ENCODE results near the gene CYP24A1. TPM values are rescaled to one million over a fixed set of nuclear protein-coding genes. Genes with fewer than 3 reads are reported as not detected.

CYP24A1 gene
- 10.4 TPM for total RNA-seq

DNA sequence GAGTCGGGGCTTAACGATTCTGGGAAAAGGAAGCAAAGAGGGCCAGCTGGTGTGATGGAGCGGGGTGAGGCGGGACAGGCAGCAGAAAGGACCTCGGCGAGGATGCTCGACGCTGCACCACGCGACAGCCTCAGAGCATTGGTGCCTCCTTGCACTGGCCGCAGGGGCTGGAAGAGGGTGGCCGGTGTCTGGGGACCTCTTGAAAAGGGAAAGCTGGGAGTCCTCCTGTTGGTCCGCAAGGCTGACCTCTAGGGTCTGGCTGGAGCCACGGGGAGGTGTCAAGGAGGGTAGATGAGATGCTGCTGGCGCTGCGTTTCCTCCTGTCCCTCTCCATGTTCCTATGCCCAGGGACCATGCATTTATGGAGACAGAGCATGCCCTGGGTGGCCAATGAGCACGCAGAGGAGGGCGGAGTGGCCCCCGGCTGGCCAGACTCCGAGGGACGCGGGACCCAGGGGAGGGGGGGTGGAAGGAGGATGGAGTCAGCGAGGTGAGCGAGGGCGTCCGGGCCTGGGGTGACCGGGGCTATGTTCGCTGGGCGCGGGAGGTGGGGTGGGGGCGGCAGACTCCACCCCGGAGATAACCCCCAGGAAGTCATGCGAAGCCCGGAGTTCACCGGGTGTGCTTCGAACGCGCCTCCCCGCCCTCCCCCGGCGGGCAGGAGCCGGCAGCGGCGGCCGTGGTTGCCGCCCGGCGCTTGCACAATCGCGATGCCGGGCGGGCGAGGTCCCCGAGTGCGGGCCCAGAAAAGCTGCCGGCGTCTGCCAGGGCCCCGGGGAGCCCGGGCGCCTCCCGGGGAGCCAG is at the start of gene CYP24A1:
TSS of gene CYP24A1 (minus strand) at position 334 of the 804 bp plus-strand sequence. CDS start 407 bp downstream, outside the sequence.
- DNase-seq (ENCODE audit: low spot score) = no peak

DNA sequence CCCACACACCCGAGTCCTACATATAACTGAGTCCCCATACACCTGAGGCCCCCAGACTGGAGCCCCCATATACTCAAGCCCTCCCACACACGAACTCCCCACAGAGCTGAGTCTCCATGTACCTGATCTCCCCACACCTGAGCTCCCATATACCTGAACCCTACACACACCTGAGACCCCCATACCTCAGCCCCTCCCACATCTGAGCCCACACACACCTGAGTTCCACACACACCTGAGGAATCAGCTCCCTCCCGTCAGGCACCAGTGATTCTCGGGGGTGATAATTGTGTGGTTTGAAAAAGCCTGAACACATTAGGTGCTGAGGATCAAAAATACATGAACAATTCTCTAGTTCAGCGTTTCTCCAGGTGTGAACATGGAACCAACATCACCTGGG is 49.5 kb upstream of the CYP24A1 start:
- no peak for DNase-seq (ENCODE audit: low spot score)

DNA sequence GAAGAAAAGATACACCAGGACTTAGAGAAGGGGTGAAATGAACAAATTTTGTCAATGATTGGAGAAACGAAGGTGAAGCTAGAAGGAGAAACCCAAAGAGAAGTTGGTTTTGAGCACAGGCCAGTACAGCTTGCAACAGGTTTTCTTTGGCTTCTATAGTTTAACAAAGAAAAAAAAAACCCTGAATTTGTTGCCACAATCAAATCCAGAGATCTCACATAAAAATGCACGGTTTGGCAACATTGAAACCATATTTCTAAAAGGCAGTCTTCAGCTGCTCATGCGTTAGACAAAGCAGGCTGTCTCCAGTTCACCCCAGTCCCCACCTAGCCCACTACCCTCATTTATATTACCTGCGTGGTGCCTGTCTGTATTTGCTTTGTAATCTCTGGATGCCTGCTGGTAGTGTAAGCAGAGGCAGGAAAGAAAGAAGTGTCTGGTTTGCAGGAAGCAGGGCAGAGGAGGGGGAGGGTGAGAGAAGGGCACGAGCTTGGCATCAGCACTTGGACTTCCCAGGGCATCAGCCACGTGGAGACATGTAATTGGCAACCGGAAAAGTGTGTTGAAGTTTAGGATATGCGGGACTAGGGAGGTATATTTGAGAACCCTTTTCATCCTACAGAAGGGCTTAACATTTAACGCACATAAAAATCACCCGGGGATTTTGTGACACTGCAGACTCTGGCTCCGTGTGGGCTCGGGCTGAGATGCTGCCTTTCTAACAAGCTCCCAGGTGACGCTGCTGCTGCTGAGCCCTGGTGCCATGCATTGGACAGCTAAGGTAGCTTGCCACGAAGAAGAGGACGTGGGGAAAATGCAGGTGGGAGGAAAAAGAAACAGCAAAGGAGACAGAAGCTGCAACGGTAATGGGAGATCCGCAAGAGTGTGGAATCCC is 48.5 kb upstream of the CYP24A1 start:
- no peak for DNase-seq (ENCODE audit: low spot score)

DNA sequence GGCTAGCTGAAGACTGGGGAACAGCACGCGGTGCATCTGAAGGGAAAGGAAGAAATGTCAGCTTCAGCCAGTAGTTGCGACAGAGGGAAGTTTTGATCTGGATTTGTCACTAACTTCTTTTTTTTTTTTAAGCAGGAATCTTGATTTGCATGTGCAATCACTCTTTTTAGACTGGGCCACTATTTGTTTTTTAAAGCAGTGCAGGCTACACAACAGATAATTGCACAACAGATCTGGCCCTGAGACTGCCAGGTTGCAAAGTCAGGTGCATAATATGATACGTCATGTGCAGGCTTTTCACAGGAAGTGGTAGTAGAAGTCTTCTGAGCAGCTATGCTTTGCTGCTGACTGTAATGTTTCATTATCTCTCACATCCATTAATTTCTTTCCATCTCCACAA is 47.6 kb upstream of the CYP24A1 start:
- no peak for DNase-seq (ENCODE audit: low spot score)

DNA sequence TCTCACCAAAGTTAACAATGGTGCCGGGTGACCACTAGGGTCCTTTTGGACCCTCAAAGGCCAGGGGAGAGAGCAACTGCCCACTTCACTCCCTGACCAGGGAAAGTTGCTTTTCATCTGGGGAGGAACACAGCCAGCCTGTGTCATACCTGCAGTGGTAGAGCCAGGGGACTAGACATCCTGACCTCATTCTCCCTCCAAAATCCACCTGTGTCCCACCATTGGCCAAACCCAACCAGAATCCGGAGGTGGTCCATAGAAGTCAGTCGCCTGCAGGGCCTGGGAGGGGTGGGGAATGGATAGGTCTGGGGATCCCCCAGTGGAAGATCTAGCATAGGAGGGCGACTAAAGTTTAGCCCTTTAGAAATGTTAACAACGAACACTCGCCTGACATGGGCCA is 46.9 kb upstream of the CYP24A1 start:
- DNase-seq (ENCODE audit: low spot score) = no peak

DNA sequence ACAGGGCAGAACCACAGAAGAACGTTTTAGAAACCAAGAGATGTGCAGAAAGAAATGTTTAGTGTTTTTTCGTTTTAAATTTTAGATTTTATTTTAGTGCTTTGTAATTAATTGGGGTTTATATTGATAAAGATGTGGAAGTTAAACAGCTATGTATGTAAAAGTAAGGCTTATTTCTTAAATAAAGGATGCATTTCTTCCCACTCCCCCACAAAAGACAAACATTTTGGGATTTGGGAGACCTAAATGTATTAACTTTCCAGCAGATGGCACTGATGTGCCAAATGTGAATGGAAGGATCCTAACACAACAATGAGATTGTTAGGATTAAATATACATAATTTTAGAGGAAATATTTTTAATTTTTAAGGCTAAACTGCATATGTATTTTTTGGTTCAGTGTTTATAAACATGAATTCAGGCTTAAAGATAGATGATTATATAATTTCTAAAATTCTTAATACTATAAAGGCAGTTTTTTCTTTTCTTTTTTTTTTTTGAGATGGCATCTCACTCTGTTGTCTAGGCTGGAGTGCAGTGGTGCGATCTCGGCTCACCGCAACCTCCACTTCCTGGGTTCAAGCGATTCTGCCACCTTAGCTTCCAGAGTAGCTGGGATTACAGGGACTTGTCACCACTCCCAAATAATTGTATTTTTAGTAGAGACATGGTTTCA is 46.1 kb upstream of the CYP24A1 start:
- no peak for DNase-seq (ENCODE audit: low spot score)

DNA sequence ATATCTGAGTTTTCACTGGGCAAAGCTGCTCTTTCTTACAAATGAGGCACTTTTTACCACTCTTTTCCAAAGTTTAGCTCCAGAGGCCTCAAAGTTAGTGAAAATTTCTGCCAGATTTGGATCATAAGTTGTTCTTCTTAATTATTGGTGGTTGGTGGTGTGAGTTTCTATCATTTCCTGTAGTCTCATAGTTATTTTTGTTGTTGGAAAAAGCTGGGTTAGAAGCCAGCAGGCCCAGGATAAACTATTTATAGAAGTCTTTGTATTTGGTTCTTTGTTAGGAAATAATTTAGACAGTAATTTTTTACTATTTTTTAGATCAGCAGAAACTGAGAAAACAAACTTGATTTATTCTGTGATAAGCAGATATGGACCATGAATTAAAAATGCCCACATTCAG is 44.7 kb upstream of the CYP24A1 start:
- DNase-seq (ENCODE audit: low spot score) = no peak

DNA sequence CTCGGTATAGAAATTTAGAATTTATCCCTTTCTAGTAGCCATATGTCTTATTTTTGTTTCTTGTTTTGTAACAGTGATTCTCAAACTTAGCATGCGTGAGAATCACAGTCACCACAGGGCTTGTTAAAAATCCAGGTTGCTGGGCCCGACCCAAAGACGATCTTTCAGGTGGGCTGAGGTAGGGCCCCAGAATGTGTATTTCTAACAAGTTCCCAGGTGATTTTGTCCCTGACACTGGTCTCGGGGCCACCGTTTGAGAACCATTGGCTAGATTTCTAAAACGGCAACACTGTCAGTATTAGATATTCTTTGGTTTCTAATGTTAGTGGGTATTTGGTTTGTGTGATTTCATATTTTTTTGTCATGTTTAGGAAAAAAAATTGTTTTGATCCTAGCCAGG is 44.0 kb upstream of the CYP24A1 start:
- no peak for DNase-seq (ENCODE audit: low spot score)

DNA sequence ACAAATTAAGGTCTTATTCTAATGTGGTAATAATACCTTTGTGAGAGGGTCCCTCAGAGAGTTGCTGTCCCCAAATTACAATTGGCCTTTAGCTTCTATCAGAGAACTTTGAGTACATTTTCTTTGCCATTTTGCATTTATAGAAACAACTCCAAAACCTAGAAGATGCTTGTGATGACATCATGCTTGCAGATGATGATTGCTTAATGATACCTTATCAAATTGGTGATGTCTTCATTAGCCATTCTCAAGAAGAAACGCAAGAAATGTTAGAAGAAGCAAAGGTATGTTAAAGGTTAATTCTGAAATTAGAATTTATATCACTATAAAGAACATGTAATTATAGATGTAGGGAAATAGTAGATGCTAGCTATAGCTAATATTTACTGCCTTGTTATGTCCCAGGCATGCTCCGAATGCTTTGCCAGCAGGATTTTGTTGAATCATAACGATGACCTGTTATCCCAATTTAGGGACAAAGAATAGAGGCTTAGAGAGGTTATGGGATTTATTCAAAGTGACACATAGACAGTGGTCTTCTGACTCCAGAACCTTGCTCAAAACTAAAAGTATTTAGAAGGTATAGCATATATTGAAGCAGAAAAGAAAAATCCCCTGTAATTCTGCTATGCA is 41.5 kb upstream of the CYP24A1 start:
- no peak for DNase-seq (ENCODE audit: low spot score)

DNA sequence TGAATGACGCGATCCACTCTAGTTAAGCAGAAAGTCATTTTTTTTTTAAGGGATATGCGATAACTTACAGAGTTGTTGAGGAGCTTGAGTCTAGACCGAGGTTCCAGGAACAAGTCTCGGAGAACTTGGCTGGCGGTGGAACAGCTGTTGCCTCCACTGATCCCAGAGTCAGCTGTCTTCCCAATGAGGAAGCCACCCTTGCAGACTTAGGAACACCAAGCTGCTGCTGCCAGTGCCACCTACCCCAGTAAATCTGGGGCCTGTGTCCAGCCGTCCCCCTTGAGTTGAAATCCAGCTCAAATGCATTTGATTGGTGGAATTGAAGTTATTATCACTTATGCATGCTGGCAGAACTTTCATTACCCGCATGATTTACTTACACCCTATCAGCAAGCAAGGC is 40.8 kb upstream of the CYP24A1 start:
- no peak for DNase-seq (ENCODE audit: low spot score)

DNA sequence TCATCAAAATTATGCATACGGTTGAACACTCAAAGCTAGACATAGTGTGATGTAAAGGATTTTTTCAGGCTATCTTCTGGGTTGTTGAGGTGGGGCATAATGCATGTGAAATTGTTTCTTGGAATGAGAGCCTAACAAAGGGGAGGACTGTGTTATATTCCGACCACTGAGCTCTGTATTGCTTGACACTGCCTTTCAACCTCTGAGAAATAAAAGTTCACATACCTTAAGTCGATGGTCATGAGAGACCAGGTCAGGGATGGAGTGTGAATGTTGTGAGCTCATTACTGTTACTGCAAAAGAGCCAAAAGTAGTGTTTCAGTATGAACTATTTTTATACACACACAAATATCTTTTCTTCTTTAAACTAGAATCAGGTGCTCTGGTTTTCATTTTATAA is 39.1 kb upstream of the CYP24A1 start:
- DNase-seq (ENCODE audit: low spot score) = no peak

DNA sequence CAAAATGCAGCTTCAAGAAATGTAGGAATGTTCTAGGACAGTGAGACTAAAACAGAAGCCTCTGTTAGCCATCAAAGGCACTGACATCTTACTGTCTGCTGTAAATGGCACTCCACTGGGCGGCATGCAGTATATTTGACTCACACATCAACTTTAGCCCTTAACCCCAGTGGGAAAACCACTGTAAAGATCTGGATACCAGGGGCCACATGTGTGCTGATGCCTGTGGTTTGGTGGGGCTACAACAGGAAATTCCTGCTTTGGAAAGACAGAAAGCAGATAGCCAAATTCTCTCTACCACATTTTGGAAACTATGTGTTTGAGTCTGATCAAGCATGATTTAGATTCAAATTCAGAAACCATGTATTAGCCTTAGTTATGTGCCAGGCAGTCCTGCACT is 38.4 kb upstream of the CYP24A1 start:
- no peak for DNase-seq (ENCODE audit: low spot score)

DNA sequence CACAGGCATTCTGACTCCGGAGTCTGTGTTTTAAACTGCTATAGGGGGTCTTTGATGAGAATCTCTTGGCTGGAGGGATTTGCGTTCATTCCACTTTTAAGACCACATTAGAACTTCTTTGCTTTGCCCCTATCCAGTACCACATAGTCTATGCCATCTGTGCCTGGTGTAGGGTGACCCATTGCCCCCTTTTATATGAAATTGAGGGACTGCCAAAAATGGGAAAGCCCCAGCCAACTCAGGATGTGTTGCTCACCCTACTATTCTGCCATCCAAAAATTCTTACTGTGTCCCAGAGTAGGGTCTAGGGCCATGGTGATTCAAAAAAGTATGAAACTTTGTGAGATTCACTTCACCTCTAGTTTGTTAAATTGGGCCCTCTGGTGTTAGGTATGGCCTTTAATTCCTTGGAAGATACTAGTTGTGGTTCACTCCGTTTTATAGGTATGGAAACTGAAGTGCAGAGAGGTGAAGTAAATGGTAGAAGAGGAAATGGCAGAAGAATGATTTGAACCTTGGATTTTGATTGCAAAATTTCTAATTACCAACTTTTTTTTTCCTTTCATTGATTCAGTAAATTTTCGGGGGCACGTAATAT is 35.5 kb upstream of the CYP24A1 start:
- no peak for DNase-seq (ENCODE audit: low spot score)

DNA sequence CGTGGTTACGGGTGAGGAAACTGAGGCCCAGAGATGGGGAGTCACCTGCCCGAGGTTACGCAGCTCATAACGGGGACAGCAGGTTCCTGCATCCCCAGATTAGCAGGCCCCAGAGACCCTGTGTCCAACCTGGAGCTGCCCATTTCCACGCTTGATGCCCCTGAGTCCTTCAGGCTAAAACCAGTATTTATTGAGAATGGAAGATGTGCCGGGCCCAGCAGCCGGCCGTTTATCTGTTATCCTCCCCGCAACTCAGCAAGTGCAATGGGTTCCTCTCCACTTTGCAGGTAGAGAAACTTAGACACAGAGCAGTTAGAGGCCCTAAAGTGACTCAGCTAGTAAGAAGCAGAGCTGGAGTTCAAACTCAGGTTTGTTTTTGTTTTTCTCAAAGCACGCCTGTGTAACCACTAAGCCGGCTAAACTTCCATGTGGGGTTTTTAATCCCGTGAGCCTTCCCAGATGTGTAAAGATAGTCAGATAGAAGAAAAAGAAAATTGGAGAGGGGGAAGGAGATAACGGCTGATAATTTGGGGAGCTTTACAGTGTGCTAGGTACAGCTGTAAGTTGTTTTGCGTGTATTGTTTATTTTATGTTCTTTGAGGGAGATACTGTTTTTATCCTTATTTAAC is 34.9 kb upstream of the CYP24A1 start:
- no peak for DNase-seq (ENCODE audit: low spot score)

DNA sequence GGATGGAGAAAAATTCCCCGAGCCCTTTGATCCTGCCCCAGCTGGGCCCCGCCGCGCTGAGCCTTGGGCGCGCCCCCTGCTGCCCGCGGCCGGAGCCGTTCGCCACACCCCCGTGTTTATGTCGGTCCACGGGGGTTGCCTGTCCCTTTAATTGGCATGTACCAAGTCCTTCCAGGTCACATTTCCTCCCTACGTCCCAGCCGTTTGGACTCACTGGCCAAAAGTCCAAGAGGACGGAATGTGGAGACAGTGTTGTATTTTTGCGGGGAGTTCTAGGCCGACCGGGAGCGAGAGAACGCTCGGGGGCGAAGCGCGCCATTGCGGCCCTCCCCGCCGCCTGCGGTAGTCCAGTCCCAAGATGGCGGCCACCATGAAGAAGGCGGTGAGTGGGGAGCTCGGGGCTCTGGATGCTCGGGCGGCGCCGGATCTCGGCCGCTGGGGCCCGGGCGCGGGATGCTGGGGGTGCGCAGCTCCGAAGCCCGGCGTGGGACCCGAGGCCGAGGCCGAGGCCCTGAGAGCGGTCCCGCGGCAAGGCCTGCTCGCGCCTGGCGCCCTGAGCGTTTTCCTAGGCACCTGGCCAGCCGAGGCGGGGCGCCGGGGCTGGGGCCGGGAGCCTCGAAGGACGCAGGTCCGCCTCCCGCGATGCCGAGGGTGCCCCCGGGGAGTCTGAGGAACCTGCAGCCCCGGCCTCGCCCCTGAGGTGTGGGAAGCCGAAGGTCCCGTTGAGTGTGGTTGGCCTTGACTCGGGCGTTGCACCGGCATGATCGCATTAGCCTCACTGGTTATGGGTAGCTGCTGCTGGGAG is 34.2 kb upstream of the CYP24A1 start, which contains the start of gene PFDN4:
TSS of gene PFDN4 (plus strand) at position 345 of the 805 bp plus-strand sequence. CDS start at position 359, 14 bp downstream.
- peak; percentile 81 for DNase-seq (ENCODE audit: low spot score)

DNA sequence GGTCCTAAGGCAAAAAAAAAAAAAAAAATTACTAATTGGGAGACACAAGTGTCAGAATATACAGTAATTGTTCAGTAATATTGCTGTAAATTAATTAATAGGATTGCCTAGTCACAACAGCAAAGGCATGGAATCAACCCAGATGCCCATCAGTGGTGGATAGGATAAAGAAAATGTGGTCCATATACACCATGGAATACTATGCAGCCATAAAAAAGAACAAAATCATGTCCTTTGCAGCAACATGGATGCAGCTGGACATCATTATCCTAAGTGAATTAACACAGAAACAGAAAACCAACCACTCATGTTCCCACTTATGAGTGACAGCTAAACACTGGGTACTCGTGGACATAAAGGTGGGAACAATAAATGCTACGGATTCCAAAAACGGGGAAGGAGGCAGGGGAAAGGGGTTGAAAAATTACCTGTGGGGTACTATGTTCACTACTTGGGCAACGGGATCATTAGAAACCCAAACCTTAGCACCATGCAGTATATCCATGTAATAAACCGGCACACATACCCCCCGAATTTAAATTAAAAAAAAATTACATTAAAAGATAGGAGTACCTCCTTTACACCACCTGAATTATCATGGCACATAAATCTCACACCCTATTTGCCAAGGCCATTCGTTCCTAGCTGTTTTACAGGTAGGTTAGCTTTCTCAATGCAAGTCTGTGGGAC is 33.4 kb upstream of the CYP24A1 start:
- no peak for DNase-seq (ENCODE audit: low spot score)

DNA sequence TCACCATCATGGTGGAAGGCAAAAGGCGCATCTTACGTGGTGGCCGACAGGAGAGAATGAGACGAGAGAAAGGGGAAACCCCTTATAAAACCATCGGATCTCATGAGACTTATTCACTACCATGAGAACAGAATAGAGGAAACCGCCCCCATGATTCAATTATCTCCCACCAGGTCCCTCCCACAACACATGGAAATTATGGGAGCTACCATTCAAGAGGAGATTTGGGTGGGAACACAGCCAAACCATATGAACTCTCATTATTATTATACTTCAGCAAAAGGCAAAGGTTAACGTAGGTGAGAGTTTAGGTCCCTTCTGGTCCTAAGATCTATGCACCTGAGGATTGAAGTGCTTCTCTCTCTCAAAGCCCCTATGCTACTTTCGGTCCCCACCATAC is 31.7 kb upstream of the CYP24A1 start:
- no peak for DNase-seq (ENCODE audit: low spot score)

DNA sequence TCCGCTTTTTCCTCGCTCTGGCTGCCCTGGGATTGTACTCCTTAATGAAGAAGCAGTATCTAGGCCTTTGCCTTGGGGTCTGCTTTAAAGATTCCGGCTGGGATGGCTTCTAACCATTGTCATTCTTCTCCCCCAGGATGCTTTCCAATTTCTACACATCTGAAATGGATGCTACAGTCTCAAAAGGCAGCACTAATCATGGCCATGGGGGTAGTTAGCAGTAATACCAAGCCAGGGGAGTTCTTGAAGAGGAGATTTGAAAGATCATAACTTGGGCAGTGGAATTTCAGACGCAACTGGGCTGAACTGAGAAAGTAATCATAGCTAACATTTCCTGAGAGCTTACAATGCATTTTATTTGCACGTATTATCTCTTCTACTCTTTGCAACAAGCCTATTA is 30.7 kb upstream of the CYP24A1 start:
- DNase-seq (ENCODE audit: low spot score) = no peak

DNA sequence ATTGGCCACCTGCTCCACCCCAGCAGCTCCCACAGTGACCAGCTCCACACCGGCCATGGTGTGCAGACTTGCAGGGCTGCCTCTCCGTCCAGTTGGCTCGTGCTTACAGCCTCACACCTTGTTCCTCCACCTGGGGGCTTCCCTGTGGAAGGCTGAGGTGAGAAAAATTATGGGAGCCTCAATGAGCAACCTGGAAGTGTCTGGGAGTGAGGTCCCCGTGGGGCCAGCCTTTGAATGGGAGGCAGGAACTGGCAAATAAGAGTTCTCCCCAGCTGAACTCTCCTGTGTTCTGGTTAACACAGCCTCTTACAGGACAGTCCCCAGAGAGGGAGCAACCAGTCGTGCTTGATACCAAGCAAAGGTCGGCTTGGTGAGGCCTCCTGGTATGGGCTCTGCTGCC is 30.3 kb upstream of the CYP24A1 start:
- no peak for DNase-seq (ENCODE audit: low spot score)

Measured in ureter (tissue), 1 donor.